Lung microvascular endothelial cell (primary cell): ENCODE measurements around the gene EPC2. TPM values are rescaled to one million over a fixed set of nuclear protein-coding genes. Genes with fewer than 3 reads are reported as not detected.
A peak's percentile ranks its signal among the peaks of the same experiment; 100 is the strongest.
"Not testable (repeated sequence)": the region's sequence is repeated elsewhere in the genome, so short reads cannot be mapped to it uniquely, and the experiment has no call there.

ENCODE experiments used
- DNase-seq, 2 donors: peaks; one replicate each; pipeline versions ENCODE4 v3.0.0 to v3.0.0-alpha.2; 2010; ENCODE audit warnings: low read depth in 2 of 2
- total RNA-seq: library from RNA; depleted of rRNA; stranded (reverse); fragments of >200 nt; gene quantifications from 2 replicates; pipeline ENCODE4 v1.2.1, GENCODE V29; 2014

Gene EPC2
- total RNA-seq, 1 donor from 2014 or later, result 19.0 TPM

DNA sequence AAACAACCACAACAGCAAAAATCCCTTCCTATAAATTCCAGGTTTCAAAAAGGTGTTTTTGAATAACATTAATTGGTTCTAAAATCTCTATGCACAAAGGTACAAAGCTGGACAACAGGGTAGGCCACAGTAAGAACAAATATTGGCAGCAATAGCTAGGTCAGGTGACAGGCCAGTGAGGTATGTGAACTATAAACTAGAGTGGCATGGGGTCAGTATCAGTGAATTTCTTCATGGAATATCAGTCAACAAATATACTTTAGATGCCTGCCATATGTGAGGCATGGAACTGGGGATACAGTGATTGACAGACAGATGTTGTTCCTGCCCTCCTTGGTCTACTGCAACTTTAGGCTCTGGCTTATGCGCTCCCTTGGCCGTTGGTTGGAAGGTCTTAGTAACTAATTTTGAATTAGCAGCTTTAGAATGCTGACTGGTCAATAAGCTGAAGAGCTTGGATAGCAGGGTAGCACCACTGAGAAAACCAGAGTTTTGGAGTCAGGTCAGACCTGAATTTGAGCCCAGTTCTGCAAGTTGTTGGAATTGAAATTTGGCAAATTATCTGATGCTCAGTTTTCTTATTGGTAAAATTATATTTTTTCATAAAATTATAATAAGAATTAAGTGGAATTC lies 2.3 kb upstream of the EPC2 start:
- no peak for DNase-seq

DNA sequence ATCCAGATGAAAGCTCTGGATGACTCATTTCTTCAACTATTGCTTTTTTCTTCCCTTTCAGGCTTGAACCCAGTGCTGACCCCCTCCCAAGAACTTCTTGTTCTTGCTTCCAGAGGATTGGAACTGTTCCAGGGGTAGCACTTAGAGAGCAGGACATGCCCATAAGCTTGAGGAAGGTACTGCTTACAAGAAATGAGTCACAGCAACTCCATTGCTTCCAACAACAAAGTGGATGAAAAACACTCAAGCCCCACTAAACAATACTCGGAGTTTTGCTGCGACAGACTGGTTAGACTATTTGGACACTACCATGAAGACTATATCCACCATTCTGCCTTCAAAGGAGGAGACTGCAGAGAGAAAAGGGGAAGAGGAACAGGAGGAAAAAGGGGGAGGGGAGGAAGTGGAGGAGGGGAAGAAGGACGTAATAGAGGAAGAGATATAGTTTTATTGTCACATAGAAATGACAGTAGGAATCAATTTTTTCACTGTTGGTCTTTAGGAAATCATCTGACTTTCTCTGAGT lies 1.6 kb upstream of the EPC2 start:
- DNase-seq, result peak in 1 of 2 donors; percentile 91

DNA sequence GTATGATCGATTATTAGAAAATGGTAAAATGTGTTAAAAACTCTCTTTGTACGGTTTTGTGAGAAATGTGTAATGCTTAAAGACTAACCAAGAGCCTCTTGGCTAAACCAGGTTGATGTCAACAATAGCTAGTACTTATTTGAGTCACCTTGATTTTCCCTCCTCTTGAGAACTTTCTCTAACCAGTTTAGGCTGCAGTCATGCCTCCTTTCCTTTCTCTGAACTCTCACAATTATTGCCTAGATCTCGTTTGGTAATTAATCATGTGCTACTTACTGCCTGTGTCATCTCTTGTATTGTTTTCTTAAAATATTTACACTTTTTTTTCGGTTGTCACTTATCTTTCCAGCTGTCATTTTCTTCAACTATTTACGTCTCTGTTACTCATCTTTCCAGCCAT lies 1.1 kb upstream of the EPC2 start:
- DNase-seq, result peak in 1 of 2 donors; percentile 17

GRCh38 chr2:148644883-148645538 lies 460 bp downstream of the EPC2 start:
- peak; percentile 94 for DNase-seq

DNA sequence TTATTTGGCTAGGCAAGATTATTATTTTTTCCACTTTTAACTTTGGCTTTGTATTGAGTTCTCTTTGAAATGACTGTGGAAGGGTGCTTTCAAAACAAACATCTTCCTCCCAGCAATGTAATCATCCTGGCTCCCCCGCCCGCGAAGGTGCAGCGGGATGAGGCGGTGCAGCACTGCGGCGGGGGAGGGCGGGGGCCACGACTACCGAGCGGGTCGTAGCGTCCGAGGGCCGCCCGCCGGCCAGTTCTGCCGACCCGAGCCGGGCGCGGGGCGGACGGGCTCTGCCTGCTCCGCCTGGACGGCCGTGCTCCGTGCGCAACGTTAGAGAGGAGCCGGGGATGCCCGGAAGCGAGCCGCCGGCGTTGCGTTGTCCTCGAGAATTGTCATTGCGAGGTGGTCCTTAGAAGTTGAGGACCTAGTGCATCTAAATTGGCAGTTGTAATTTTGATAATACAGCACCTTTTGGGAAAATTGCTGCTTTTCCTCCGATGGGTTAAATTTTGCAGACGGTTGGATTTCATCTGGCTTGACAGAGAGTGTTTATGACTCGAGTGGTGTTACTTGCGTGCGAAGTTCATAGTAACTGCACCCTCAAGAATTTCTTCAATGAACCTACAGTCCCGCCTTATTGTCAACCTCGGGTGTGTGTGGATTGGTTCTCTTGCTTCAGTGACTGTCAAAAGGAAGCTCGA lies 1.1 kb downstream of the EPC2 start:
- peak; percentile 36 to 92 for DNase-seq

DNA sequence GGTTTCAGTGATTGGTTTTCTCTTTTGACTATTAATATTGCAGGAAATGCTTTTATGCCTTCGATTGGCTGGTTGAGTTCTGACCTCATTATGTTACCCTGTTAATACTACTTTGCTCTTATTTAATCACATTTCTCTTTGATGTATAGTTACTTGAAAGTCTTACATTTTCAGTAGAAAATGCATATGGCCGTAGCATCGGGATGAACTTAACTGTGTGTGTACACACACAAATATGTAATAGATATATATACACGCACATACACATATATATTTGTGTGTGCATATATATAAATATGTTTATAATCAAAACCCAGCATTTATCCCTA lies 1.6 kb downstream of the EPC2 start:
- DNase-seq, result peak in 1 of 2 donors; percentile 79

DNA sequence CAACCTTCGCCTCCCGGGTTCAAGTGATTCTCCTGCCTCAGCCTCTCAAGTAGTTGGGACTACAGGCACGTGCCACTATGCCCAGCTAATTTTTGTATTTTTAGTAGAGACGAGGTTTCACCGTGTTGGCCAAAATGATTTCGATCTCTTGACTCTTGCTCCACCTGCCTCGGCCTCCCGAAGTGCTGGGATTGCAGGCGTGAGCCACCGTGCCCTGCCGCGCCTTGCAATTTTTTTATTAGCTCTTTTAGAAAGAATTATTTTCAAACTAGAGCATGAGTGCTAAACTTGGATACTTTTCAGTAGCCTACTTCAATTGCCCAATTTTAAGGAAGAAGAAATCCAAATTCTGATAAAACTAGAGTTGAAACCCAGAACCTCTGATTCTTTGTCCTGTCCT lies 3.2 kb downstream of the EPC2 start:
- not testable (repeated sequence) for DNase-seq

DNA sequence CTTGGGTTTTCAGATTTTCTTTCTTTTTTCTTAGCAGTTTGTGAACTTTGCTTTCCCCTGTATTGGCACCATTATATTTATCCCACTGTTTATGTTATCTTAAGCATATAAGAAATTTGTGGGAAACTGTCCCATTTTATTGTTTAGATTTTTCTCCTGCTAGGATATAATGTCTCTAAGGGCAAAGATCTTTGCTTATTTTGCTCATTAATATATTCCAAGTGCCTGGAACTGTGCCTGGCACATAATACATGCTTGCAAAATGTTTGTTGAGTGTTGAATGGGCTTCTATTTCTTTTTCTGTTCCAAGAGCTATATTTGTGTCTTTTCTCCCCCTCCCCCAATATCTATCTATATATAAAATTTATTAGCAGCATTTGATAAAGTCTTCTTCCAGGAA lies 5.4 kb downstream of the EPC2 start:
- DNase-seq, result no peak

- no peak for DNase-seq
Observed at GRCh38 chr2:148650881-148651280, 6.3 kb downstream of the EPC2 start.

GRCh38 chr2:148651972-148652371 lies 7.4 kb downstream of the EPC2 start:
- DNase-seq, result no peak

DNA sequence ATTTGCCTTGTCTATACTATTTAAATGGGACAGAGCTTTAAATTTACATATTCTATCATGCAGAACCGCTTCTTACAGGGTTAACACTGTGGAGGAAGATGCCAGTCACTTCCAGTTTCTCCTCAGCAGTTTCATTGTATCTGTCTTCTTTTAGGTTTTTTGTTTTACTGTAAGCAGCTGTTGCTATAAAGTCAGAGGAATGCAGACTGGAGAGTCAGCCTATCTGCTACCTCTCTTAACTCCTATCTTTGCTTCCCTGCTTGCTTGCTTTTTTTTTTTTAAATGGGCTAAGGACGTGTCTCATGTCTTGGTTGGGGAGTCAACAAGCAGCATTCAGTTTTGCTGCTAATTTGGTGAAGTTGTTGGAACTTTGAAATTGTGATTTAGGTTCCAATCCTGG lies 8.9 kb downstream of the EPC2 start:
- DNase-seq, result no peak

DNA sequence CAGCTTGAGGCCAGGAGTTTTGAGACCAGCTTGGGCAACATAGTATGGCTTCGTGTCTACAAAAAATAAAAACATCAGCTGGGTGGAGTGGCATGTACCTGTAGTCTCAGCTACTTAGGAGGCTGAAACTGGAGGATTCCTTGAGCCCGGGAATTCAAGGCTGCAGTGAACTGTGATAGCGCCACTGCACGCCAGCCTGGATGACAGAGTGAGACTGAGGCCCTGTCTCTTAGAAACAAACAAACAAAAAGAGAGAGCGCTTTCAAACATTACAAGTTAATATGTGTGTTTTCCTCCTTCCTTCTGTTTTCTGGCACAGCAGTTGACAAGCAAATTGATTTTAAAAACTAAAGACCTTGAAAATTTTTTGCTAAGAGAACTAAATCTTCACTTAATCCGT lies 9.9 kb downstream of the EPC2 start:
- DNase-seq, result no peak

- DNase-seq, result no peak
Observed at GRCh38 chr2:148656516-148656915, 12.0 kb downstream of the EPC2 start.

- DNase-seq, result peak; percentile 46 to 90
Observed at GRCh38 chr2:148658807-148659722, 14.5 kb downstream of the EPC2 start.

- DNase-seq, result peak; percentile 14 to 79
Observed at GRCh38 chr2:148660999-148661398, 16.4 kb downstream of the EPC2 start.

DNA sequence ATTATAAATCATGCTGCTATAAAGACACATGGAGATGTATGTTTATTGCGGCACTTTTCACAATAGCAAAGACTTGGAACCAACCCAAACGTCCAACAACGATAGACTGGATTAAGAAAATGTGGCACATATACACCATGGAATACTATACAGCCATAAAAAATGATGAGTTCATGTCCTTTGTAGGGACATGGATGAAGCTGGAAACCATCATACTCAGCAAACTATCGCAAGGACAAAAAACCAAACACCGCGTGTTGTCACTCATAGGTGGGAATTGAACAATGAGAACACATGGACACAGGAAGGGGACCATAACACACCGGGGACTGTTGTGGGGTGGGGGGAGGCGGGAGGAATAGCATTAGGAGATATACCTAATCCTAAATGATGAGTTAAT lies 17.8 kb downstream of the EPC2 start:
- not testable (repeated sequence) for DNase-seq

- DNase-seq, result no peak
Observed at GRCh38 chr2:148664229-148664628, 19.7 kb downstream of the EPC2 start.

GRCh38 chr2:148666555-148666954 lies 22.0 kb downstream of the EPC2 start:
- peak in 1 of 2 donors; percentile 2 for DNase-seq

DNA sequence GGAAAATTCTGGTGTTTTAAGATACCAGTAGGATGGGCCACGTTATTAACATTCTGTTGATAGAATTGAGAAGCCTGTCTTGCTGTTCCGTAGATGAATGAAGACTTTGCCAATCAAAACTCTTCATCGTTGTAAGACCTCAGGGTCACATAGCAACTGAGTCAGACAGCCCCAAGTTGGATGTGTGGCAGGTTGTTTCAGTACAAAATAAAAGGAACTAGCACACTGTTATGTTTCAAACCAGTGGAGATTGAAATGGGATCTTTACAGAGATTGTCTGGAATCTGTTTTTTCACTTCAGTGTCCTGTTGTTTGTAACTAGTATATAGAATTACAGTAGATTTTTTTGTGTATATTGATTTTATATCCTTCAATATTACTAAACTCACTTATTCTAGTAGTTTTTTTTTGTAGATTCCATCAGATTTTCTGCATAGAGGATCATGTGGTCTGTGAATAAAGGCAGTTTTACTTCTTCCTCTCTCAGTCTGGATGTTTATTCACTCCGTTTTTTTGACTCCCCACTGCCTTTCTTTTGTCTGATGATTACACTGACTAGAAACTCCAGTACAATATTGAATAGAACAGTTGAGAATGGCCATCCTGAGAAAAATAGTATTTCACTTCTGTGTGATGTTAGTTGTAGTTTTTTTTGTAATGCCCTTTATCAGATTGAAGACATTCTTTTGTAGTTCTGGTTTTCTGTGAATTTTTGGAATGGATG lies 22.7 kb downstream of the EPC2 start:
- DNase-seq, result peak in 1 of 2 donors; percentile 3

GRCh38 chr2:148670773-148671172 lies 26.2 kb downstream of the EPC2 start:
- no peak for DNase-seq
